HG03442 (cell line): ENCODE data around the gene SLC35F5.
"Not testable (repeated sequence)": the region's sequence is repeated elsewhere in the genome, so short reads cannot be mapped to it uniquely, and the experiment has no call there.

Source experiments
- ATAC-seq: cut with Tn5 transposase; IDR thresholded peaks from one replicate; pipeline ENCODE4 v1.9.1; 2021; ENCODE audit warnings: mild to moderate bottlenecking, moderate library complexity; ENCODE audit not compliant: unreplicated experiment

The SLC35F5 gene

DNA sequence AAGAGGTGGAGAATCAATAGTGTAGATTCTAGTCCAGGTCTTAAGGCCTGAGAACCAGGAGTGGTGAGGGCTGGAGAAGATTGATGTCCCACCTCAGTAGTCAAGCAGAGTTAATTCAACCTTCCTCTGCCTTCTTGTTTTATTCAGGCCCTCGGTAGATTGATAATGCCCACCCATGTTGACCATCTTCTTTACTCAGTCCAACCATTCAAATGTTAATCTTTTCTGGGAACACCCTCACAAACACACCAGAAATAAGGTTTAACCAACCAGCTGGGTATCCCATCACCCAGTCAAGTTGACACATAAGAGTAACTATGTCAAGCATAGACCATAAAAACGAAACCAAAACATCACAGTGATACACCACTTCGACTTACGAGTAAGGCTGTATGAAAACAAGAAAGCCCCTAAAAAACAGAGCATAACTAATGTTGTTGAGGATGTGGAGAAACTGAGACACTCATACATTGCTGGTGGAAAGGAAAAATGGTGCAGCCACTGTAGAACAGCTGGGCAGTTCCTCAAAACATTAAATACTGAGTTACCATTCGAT is 57.5 kb downstream of the SLC35F5 start:
- ATAC-seq, result peak; percentile 66

DNA sequence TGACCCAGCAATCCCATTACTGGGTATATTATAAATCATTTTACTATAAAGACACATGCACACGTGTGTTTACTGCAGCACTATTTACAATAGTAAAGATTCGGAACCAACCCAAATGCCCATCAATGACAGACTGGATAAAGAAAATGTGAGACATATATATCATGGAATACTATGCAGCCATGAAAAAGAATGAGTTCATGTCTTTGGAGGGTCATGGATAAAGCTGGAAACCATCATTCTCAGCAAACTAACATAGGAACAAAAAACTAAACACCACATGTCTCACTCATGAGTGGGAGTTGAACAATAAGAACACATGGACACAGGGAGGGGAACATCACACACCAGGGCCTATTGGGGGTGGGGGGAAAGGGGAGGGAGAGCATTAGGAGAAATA is 58.2 kb downstream of the SLC35F5 start:
- ATAC-seq, result not testable (repeated sequence)

DNA sequence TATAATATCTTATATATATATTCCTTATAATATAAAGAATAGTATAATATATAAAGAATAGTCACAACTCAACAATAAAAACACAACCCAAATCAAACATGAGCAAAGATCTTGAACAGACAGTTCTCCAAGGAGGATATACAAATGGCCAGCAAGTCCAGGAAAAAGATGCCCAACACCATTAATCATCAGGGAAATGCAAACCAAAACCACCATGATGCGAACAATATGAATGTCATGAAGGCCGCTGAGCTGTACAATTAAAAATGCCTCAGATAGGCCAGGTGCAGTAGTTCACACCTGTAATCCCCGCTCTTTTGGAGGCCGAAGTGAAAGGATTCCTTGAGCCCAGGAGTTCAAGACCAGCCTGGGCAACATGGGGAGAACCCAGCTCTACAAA is 58.9 kb downstream of the SLC35F5 start:
- no peak for ATAC-seq

DNA sequence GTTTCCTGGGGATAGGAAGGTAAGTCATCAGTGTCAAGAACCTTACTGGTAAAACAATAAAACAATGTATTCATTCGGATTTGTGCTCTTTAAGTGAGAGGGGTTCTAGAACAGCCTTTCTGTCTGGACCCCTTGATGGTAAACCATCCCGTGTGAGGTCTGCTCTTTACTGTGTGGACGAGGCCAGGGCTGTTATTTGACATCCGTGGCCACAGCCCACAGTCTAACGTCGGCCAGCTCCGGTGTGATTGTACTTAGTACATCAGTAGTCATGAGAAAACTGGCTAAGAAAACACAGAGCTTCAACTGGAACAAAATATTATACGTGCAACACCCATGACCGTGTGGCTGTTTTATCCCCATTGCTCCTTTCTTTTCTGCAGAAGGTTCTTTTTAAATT is 62.0 kb downstream of the SLC35F5 start:
- no peak for ATAC-seq

DNA sequence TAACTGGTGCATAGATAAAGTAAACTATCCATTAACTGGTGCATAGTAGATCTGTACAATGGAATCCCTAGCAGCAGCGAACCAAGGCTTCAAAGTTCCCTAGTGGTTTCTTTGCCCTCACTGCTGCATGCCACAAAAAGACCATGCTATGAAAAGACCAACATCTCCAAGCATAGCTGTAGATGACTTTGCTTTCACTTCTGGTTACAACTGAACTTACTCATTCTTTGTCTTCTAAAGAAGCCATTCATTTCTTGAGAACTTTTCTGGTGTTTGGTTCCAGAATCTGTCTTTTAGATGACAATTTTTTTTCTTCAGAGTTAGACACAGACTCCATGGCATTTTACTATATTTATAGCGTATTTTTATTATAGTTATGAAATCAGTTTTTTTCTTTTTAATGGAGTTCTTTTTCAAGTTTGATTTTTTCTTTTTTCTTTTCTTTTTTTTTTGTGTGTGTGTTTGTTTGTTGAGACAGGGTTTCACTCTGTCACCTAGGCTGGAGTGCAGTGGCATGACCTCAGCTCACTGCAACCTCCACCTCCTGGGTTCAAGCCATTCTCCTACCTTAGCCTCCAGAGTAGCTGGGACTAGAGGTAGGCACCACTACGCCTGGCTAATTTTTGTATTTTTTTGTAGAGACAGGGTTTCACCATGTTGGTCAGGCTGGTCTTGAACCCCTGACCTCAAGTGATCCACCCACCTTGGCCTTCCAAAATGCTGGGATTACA is 63.6 kb downstream of the SLC35F5 start:
- ATAC-seq, result peak; percentile 83

DNA sequence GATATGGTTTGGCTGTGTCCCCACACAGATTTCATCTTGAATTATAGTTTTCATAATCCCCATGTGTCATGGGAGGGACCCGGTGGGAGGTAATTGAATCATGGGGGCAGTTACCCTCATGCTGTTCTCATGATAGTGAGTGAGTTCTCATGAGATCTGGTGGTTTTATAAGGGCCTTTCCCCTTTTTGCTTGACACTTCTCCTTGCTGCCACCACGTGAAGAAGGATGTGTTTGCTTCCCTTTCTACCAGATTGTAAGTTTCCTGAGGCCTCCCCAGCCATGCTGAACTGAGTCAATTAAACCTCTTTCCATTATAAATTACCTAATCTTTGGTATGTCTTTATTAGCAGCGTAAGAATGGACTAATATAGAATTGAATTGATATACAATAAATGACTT is 65.6 kb downstream of the SLC35F5 start:
- ATAC-seq, result not testable (repeated sequence)

DNA sequence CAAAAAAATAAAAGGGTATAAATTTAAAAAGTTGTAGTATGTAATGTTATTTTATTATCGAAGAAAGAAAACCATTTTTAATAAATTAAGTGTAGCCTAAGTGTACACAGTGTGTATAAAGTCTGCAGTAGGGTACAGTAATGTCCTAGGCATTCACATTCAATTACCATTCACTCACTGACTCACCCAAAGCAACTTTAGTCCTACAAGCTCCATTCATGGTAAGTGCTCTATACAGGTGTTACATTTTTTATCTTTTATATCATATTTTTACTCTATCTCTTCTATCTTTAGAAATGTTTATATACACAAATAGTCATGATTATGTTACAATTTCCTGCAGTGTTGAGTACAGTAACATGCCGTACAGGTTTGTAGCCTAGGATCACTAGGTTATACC is 69.9 kb downstream of the SLC35F5 start:
- no peak for ATAC-seq

DNA sequence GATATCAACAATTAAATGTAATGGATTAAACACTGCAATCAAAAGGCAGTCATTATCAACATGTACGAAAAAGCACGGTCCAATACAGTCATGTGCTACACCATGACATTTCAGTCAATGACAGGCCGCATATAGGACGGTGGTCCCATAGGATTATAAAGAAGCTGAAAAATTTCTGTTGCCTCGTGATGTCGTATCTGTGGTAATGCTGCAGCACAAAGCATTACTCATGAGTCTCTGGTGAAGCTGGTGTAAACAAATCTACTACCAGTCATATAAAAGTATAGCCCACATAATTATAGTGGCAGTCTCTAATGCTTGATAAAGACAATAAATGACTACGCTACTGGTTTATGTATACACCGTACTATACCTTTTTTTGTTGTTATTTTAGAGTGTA is 71.0 kb downstream of the SLC35F5 start:
- no peak for ATAC-seq

DNA sequence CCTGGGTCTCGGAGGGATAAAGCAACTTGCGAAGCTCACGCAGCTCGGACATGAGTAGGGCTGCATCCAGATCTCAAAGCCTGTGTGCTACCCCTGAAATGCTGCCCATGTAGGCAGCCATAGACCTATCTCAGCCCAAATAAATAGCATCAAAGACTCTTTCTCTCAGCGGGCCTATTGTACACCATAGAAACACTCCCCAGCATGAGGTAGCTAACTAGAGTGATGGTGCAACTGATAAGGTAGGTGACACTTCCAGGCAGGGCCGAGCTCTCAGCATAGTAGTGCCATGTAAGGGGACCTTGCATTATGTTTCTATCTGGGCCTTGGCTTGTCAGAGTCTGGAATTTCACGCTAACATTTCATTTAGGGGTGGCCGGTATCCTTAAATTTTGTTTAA is 77.0 kb downstream of the SLC35F5 start:
- ATAC-seq, result no peak

DNA sequence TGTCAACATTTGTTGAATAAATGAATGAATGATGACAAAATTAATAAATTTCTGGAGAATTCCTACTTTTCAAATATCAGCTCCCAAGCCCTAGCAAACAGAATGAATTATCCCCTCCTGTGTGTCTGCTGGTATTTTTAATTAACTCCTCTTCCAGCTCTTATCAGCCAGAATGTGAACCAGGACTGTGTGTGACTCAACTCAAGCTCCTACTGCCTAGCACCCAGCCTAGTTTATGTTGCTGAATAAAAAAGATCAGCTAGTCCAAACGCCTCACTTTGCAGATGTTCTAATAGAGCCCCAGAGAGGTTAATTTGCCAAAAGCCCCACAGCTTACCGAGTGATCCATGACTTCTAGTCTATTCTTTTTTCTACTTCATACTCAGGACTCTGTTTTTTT is 79.1 kb downstream of the SLC35F5 start:
- no peak for ATAC-seq

DNA sequence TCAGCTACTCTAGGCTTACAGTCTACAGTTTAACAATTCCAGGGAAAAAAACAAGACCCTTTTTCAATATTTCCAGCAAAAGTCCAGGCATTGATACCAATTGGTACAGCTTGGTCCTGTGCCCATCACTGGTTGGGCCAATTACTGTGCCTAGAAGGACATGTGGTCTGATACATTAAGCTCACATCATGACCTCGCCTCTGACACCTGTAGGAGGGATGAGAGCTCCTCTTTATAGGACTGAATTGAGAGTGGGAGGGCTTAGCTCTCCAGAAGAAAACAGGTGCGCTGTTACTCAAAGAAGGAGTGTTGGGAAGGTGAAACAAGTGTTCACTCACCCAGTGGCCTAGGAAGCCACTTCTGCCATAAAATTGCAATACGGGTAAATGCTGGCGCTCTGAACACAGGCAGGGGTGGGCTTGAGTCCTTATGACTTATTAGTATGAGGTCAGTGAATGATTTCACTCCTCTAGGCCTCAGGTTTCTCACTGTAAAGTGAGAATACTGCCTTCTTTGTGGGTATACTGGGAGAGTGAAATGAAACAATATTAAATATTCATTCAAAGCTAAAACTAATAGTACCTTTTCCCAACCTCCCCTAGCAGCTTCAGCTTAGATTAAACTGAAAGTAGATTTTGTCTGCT is 79.7 kb downstream of the SLC35F5 start:
- no peak for ATAC-seq

DNA sequence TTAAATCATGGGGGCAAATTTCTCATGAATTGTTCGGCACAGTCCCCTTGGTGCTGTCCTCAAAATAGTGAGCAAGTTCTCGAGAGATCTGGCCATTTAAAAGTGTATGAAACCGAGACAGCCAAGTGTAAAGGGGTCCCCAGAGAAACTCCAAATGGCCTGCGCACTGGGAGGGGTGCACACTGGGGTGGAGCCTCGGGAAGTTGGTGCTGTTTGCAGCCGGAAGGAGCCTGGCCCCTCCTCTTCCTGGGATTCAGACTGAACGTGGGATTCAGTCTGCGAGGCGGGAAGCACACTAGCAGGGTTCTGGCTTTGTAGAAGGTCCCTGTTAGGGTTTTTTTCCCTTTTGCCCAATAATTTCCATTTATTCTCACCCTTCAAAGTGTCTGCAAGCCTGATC is 80.6 kb downstream of the SLC35F5 start:
- no peak for ATAC-seq

DNA sequence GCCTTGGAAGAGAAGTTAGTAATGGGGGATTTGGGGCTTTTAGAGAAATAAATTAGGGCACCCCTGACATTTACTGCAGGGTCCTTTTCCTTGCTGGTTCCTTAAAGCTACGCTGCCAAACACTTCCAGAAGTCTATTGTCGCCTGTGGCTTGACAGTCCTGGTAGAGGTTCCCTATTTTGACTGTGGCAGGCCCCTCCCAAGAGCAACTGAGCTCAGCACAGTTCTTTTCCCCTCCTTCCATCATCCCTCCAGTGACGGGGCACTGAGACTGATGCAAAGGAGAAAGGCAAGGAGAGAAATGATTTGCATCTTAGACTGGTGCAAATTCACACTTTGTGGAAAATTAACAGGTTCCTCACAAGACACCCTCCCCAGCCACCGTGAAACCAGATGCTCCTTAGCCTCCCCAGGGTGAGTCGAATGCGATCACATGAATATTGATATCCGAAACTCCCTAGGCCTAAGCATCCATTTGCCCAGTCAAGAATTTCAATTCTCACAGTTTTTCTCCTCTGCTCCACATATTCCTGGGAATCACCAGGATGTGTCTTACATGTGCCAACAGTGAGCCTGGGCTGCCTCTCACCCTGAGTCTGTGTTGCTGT is 84.0 kb downstream of the SLC35F5 start:
- ATAC-seq, result no peak

DNA sequence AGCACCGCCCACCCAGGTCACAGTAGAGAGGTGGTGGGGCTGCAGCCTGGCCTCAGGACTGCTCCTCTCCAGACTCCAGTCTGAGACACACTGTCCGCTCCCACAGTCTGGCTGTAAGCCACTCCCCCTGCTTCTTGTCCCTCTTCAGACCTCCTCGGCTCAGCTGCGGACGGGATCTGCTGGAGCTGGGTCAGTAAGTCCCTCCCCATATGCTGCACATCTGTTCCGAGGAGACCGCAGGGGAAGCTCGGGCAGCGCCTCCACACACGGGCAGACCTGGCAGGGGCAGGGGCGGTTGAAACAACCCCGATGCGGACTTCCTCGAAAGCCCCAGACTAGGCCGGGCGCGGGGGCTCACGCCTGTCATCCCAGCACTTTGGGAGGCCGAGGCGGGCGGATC is 87.4 kb downstream of the SLC35F5 start:
- not testable (repeated sequence) for ATAC-seq

DNA sequence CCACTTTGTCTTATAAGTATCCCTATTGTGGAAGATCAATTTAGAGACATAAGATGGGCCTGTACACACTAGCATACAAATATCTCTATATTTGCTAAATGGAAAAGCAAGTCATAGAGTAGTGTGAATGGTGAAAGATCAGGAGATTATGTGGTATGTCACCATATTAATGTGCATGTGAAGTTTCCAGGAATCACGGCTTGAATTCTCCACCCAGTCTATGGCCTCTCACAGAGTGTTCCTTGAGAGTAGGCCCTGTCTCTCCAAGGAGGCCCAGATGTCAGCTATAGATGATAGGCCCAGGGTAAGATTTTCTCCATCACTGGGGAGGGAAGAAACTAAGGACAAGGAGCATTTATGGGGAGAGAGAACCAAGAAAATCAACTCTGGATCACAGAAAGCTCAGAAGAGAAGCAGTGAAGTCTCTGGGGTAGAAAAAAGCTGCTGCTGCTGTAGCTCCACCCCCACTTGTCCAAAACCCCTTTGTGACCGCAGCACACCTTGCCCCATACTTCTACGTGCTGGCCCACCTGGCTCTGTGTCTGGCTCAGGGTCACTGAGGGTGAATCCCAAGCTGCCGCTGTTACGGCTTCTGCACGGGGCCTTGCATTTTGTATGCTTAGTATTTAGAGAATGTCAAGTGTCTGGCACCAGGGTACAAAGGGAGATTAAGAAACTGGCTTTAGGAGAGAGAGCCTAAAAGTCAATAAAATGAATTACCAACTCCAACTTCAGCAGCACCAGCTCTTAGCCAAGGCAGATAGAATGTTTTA is 91.5 kb downstream of the SLC35F5 start:
- ATAC-seq, result not testable (repeated sequence)

DNA sequence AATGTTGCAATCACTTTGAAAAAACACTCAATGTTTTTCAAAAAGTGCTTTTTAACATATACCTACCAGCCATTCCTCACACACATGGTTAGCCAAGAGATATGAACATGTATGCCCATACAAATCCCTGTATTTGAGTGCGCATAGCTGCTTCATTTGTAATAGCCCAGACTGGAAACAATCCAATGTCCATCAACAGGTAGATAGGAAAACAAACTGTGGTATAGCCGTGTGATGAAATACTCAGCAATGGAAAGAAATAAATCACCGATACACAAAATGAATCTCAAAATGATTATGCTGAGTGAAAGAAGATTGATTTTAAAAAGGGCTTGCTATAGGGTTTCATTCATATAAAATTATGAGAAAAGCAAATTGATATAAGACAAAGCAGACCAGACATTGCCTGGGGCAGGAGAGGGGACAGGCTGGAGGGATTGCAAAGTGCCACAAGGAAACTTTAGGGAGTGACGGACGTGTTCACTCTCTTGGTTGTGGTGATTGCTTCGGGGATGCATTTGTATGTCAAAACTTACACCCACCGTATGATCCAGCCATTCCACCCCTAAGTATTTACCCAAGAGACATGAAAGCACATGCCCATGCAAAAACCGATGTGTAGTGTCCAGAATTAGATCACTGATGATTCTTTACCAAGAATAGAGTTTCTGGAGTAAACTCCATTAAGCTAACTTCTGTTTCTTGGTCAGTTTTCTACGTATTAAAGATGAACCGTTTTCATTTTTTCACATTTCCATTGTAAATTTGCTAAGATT is 93.0 kb downstream of the SLC35F5 start:
- not testable (repeated sequence) for ATAC-seq
